Myocyte (in vitro differentiated cells): ENCODE data around the gene ZNF764. TPM values are rescaled to one million over a fixed set of nuclear protein-coding genes. Genes with fewer than 3 reads are reported as not detected.

ENCODE experiments used
- microRNA-seq: library from miRNA; unstranded; fragments of <30 nt; microRNA quantifications from one replicate; pipeline ENCODE4, GENCODE V29; 2016
- total RNA-seq: library from RNA; depleted of rRNA; stranded (reverse); fragments of >200 nt; gene quantifications from 2 replicates; pipeline ENCODE4 v1.2.3, GENCODE V29; 2014

Gene ZNF764
- total RNA-seq, 1 donor from 2014 or later: 9.0 TPM

Small RNA genes lying within 50 kb of the gene (microRNA-seq; reads per million reads assigned to microRNA genes)
- gene MIR4518: not detected

Other genes starting within 250 kb of the ZNF764 start
- gene CD2BP2, start 203.1 kb downstream of the ZNF764 start, total RNA-seq: 41.1 and 51.1 TPM in 2 replicates
- gene TBC1D10B, start 187.9 kb downstream of the ZNF764 start, total RNA-seq: 40.3 and 50.5 TPM in 2 replicates
- 6,226 and 7,274 TPM in 2 replicates for gene MYL11, start 183.6 kb downstream of the ZNF764 start, total RNA-seq
- gene SEPTIN1, start 175.8 kb downstream of the ZNF764 start, total RNA-seq: 0.13 TPM in 1 of 2 replicates, not detected in the other
- gene ZNF48, start 163.0 kb downstream of the ZNF764 start, total RNA-seq: 13.2 and 20.8 TPM in 2 replicates
- gene ZNF771, start 150.8 kb downstream of the ZNF764 start, total RNA-seq: 27.7 and 33.6 TPM in 2 replicates
- 8.6 and 12.5 TPM in 2 replicates for gene DCTPP1, start 128.3 kb downstream of the ZNF764 start, total RNA-seq
- gene SEPHS2, start 112.5 kb downstream of the ZNF764 start, total RNA-seq: 6.8 and 7.8 TPM in 2 replicates
- not detected in 2 replicates for gene ITGAL, start 85.6 kb downstream of the ZNF764 start, total RNA-seq
- gene ZNF768, start 31.8 kb downstream of the ZNF764 start, total RNA-seq: 38.4 and 56.8 TPM in 2 replicates
- 11.9 and 14.0 TPM in 2 replicates for gene ZNF747, start 23.5 kb downstream of the ZNF764 start, total RNA-seq
- 7.4 and 8.7 TPM in 2 replicates for gene ZNF688, start 13.3 kb upstream of the ZNF764 start, total RNA-seq
- gene ZNF785, start 27.3 kb upstream of the ZNF764 start, total RNA-seq: 8.0 and 8.7 TPM in 2 replicates
- gene ZNF689, start 52.0 kb upstream of the ZNF764 start, total RNA-seq: 7.8 and 9.2 TPM in 2 replicates
- gene PRR14, start 92.6 kb upstream of the ZNF764 start, total RNA-seq: 13.0 and 13.7 TPM in 2 replicates
- 24.6 and 25.1 TPM in 2 replicates for gene FBRS, start 100.1 kb upstream of the ZNF764 start, total RNA-seq
- gene SRCAP, start 140.8 kb upstream of the ZNF764 start, total RNA-seq: 13.9 TPM in 2 replicates
- gene PHKG2, start 190.1 kb upstream of the ZNF764 start, total RNA-seq: 34.4 and 42.1 TPM in 2 replicates
- gene CFAP119, start 203.7 kb upstream of the ZNF764 start, total RNA-seq: 3.9 and 4.1 TPM in 2 replicates
- gene RNF40, start 203.9 kb upstream of the ZNF764 start, total RNA-seq: 67.8 and 69.5 TPM in 2 replicates
- gene ZNF629, start 228.8 kb upstream of the ZNF764 start, total RNA-seq: 24.3 and 28.7 TPM in 2 replicates